SK-N-SH treated with all-trans-retinoic acid at 6 μM for 48 hours (cell line): ENCODE data around the gene UBE2I.

Source experiments
- ATAC-seq: fragments of 200-7000 bp; cut with Tn5 transposase; 3 replicates; pipeline ENCODE4 v1.9.1; 2020; ENCODE audit warnings: mild to moderate bottlenecking, moderate library complexity
- CREB5 ChIP-seq: fragments of 250-450 bp; sonication (Bioruptor Pico); IDR thresholded peaks from 2 replicates; pipeline ENCODE4 v1.5.1; 2020; ENCODE audit warnings: low read depth, mild to moderate bottlenecking, moderate library complexity
- CSRNP3 ChIP-seq: fragments of 250-450 bp; sonication (Bioruptor Pico); IDR thresholded peaks from 2 replicates; pipeline ENCODE4 v1.5.1; 2021; ENCODE audit warnings: mild to moderate bottlenecking, moderate library complexity
- ESRRG ChIP-seq: fragments of 250-450 bp; sonication (Bioruptor Pico); IDR thresholded peaks from 2 replicates; pipeline ENCODE4 v1.6.1; 2021; ENCODE audit warnings: mild to moderate bottlenecking
- GLIS3 ChIP-seq: fragments of 250-450 bp; sonication (Bioruptor Pico); IDR thresholded peaks from 2 replicates; pipeline ENCODE4 v1.5.0; 2020; ENCODE audit warnings: mild to moderate bottlenecking, moderate library complexity
- OSR1 ChIP-seq: fragments of 250-450 bp; sonication (Bioruptor Pico); IDR thresholded peaks from 2 replicates; pipeline ENCODE4 v1.8.0; 2022; ENCODE audit warnings: moderate library complexity, mild to moderate bottlenecking, inconsistent platforms
- PATZ1 ChIP-seq: fragments of 250-450 bp; sonication (Bioruptor Pico); IDR thresholded peaks from 2 replicates; pipeline ENCODE4 v1.8.0; 2020; ENCODE audit warnings: mild to moderate bottlenecking, moderate library complexity, borderline replicate concordance
- POU6F1 ChIP-seq: fragments of 250-450 bp; sonication (Bioruptor Pico); IDR thresholded peaks from 2 replicates; pipeline ENCODE4 v1.8.0; 2021; ENCODE audit warnings: low read depth, mild to moderate bottlenecking, moderate library complexity, borderline replicate concordance
- PPARA ChIP-seq: fragments of 250-450 bp; sonication (Bioruptor Pico); IDR thresholded peaks from 2 replicates; pipeline ENCODE4 v1.5.0; 2020; ENCODE audit warnings: mild to moderate bottlenecking, borderline replicate concordance
- RARB ChIP-seq: fragments of 250-450 bp; sonication (Bioruptor Pico); IDR thresholded peaks from 2 replicates; pipeline ENCODE4 v1.8.0; 2021; ENCODE audit warnings: mild to moderate bottlenecking, moderate library complexity
- SNAI2 ChIP-seq: fragments of 250-450 bp; sonication (Bioruptor Pico); IDR thresholded peaks from 2 replicates; pipeline ENCODE4 v1.5.0; 2020; ENCODE audit warnings: mild to moderate bottlenecking, moderate library complexity
- TOX ChIP-seq: fragments of 250-450 bp; sonication (Bioruptor Pico); IDR thresholded peaks from 2 replicates; pipeline ENCODE4 v1.8.0; 2021; ENCODE audit warnings: mild to moderate bottlenecking, moderate library complexity, borderline replicate concordance
- ZFP3 ChIP-seq: fragments of 250-450 bp; sonication (Bioruptor Pico); IDR thresholded peaks from 2 replicates; pipeline ENCODE4 v1.5.0; 2020; ENCODE audit warnings: mild to moderate bottlenecking, moderate library complexity
- ZFP30 ChIP-seq: fragments of 450-650 bp; formaldehyde crosslinking; IDR thresholded peaks from 2 replicates; pipeline ENCODE4 v1.5.0; 2022; ENCODE audit warnings: mild to moderate bottlenecking, moderate library complexity
- ZNF565 ChIP-seq: fragments of 450-650 bp; formaldehyde crosslinking; conservative IDR thresholded peaks from 2 replicates; pipeline ENCODE4 v1.5.0; 2020; ENCODE audit warnings: low read depth, mild to moderate bottlenecking, moderate library complexity
- ZNF8 ChIP-seq: fragments of 450-650 bp; formaldehyde crosslinking; IDR thresholded peaks from 2 replicates; pipeline ENCODE4 v1.5.0; 2020; ENCODE audit warnings: mild to moderate bottlenecking, moderate library complexity
- TF ChIP-seq, protein P1 (sequence below): fragments of 250-450 bp; sonication (Bioruptor Pico); IDR thresholded peaks from 2 replicates; pipeline ENCODE4 v1.5.0; 2020; ENCODE audit warnings: mild to moderate bottlenecking, moderate library complexity

UBE2I gene

DNA sequence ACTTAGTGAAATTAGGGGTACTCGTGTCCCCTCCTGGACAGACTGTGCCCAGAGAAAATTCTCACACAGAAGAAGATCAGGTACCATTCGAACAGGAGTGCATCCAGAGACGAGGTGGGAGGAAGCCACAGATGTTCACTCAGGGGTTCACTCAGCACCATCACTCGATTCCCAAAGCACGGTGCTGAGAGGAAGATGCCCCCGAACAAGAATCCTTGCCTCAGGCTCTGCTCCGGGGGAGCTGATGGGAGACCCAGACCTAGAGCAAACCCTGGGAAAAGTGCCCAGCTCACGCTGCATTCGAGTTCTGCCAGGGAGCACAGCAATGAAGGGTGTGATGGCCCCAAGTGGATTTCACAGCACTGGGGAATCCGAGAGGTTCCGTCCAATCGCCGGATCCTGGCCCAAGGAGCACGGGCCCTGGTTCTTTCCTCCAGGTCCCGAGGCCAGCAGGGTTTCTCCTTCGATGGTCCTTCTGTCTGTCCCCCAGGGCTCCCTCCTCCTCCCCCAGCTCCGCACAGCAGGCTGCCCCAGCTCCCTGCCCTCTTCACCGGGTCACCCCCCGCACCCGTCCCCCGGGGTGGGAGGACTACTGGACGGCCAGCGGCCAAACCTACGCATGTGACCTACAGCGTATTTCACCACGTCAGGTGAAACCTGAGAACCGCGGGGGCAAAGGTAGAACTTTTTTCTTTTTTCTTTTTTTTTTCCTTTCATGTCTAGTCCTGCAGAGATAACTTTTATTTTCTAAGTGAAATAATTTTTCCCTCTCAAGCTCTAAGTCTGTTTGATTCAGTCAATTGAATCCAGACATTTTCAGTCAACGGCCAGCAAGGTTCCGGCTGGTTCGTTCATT lies 10.2 kb upstream of the UBE2I start:
- TF ChIP-seq RARB (CRISPR knock-in tag), result no peak
- no peak for TF ChIP-seq ZFP3 (CRISPR knock-in tag)
- TF ChIP-seq PPARA (CRISPR knock-in tag), result no peak
- TF ChIP-seq CSRNP3 (CRISPR knock-in tag), result no peak
- TF ChIP-seq PATZ1 (CRISPR knock-in tag), result no peak
- TF ChIP-seq, protein P1, sequence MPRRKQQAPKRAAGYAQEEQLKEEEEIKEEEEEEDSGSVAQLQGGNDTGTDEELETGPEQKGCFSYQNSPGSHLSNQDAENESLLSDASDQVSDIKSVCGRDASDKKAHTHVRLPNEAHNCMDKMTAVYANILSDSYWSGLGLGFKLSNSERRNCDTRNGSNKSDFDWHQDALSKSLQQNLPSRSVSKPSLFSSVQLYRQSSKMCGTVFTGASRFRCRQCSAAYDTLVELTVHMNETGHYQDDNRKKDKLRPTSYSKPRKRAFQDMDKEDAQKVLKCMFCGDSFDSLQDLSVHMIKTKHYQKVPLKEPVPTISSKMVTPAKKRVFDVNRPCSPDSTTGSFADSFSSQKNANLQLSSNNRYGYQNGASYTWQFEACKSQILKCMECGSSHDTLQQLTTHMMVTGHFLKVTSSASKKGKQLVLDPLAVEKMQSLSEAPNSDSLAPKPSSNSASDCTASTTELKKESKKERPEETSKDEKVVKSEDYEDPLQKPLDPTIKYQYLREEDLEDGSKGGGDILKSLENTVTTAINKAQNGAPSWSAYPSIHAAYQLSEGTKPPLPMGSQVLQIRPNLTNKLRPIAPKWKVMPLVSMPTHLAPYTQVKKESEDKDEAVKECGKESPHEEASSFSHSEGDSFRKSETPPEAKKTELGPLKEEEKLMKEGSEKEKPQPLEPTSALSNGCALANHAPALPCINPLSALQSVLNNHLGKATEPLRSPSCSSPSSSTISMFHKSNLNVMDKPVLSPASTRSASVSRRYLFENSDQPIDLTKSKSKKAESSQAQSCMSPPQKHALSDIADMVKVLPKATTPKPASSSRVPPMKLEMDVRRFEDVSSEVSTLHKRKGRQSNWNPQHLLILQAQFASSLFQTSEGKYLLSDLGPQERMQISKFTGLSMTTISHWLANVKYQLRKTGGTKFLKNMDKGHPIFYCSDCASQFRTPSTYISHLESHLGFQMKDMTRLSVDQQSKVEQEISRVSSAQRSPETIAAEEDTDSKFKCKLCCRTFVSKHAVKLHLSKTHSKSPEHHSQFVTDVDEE (CRISPR knock-in tag), result no peak
- no peak for TF ChIP-seq ESRRG (CRISPR knock-in tag)
- no peak for TF ChIP-seq ZNF8 (CRISPR knock-in tag)
- no peak for TF ChIP-seq POU6F1 (CRISPR knock-in tag)
- TF ChIP-seq OSR1, result no peak
- no peak for ATAC-seq

GRCh38 chr16:1299868-1300203 lies 9.6 kb upstream of the UBE2I start:
- ATAC-seq, result no peak
- TF ChIP-seq PATZ1 (CRISPR knock-in tag) (no peak), ZFP3 (CRISPR knock-in tag) (no peak), POU6F1 (CRISPR knock-in tag) (no peak), TOX (CRISPR knock-in tag) (no peak)

DNA sequence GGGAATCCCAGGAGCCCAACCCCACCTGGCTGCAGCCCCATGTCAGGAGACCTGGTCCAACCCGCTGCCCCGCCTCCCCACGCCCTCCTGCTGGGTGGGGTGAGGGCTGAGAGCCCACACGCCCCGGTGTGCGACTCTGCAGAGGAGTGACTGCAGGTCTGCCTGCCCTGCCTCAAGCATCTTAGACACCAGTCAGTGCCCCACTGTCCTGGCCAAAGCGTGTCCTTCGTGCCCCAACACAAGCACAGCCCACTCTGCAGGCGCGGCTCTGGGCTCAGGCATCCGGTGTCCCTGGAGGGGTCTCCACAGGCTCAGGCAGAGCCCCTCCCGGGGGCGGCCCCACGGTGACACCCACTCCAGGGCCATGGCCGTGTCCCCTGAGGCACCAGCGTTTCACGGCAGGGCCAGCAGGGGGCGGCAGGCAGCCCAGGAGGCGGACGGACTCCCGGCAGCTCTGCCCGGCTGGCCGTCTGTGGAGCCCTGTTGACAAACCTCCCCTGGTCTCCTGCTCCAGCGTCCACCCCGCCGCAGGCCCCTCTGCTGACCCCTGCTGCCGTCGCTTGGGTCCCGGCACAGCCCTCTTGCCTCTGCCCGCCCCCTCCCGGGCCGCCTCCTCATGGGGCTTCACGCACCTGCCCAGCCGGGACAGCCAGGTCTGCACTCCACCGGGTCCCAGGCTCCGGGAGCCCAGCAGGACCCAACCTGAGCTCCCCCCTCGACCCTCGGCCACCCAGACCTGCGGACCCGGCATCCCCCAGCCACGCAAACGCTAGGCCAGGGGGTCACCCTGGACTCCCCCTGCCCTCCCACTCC lies 8.6 kb upstream of the UBE2I start:
- peak; percentile 96 for ATAC-seq
- TF ChIP-seq TOX (CRISPR knock-in tag) (no peak), SNAI2 (CRISPR knock-in tag) (no peak), ZNF8 (CRISPR knock-in tag) (no peak)

- no peak for ATAC-seq
- TF ChIP-seq ZFP30 (CRISPR knock-in tag) (no peak), PATZ1 (CRISPR knock-in tag) (no peak), OSR1 (no peak), SNAI2 (CRISPR knock-in tag) (no peak), ZNF565 (CRISPR knock-in tag) (no peak), TOX (CRISPR knock-in tag) (no peak), CREB5 (CRISPR knock-in tag) (no peak), RARB (CRISPR knock-in tag) (no peak), GLIS3 (CRISPR knock-in tag) (no peak)
These were observed 7.9 kb upstream of the UBE2I start for GRCh38 chr16:1301562-1301961.
